ENCODE data around the gene GTF2H1.
"Not testable (repeated sequence)": the region's sequence is repeated elsewhere in the genome, so short reads cannot be mapped to it uniquely, and the experiment has no call there.

Gene GTF2H1

DNA sequence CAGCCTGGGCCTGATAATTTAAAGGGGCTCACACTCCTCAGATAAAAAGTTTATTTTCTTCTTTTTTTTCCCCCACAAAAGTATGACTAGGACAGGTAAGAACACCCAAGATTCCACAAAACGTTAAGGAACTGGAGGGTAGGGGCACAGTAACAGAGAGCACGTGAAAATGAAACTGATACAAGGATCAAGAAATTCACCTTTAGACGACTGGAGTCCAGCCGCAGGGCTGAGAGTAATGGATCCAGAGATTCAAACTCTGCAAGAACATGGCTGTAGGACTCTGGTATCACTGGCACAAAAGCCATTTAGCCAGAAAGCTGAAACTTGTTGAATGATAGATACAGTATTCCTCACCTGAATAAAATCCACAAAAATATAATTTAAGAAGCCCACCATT is 4.8 kb upstream of the GTF2H1 start:
- no peak for DNase-seq

DNA sequence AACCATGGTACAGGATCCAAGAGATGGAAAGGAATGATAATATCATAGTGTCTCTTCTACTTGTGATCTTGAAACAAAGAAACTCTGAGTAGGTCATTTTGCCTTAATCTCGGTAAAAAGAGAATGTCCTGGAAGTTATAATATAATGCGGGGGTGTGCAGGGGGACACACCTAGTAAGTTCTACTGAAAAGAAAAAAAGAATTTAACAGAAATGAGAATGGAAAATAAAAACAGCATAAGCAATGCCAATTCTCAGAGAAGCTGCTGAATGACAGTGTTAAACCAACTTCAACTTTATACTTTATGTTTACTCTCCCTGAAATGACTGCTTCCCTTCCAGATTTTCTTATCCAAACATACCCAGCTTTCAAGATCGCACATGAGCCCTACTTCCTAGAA is 2.5 kb upstream of the GTF2H1 start:
- no peak for DNase-seq

DNA sequence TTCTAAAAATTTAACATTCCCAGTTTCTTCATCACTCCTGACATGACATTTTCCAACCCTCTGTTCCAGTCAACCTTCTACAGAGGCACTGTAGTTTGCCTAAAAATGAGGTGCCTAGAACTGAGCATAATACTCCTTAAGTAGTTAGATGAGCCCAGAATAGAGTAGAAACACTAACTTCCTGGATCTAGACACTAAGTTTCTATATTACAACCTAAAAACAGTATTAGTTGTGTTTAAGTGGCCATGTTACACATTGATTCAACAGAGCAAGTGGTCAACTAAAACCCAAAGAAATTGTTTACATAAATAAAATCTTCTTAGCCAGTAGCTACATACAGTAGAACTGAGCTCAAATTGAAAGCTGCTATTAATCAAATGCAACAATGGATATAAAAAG is 1.8 kb upstream of the GTF2H1 start:
- no peak for DNase-seq

DNA sequence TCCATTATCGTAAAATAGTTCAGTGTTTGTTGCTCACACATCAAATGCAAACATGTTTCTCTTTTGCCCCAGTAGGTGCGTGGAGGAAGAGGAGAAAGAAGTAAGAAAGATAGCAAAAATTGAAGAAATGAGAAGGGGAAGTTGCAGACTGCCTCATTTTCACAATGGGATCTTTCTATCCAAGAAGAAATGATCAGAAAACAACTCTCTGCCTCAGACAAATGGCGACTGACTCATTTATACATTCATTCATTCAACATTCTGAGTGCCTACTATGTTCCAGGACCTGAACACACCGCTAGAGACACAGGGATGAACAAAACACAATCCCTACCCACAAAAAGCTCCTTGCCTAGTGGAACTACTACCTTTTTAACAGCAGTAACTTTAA is 794 bp upstream of the GTF2H1 start:
- DNase-seq, result no peak

DNA sequence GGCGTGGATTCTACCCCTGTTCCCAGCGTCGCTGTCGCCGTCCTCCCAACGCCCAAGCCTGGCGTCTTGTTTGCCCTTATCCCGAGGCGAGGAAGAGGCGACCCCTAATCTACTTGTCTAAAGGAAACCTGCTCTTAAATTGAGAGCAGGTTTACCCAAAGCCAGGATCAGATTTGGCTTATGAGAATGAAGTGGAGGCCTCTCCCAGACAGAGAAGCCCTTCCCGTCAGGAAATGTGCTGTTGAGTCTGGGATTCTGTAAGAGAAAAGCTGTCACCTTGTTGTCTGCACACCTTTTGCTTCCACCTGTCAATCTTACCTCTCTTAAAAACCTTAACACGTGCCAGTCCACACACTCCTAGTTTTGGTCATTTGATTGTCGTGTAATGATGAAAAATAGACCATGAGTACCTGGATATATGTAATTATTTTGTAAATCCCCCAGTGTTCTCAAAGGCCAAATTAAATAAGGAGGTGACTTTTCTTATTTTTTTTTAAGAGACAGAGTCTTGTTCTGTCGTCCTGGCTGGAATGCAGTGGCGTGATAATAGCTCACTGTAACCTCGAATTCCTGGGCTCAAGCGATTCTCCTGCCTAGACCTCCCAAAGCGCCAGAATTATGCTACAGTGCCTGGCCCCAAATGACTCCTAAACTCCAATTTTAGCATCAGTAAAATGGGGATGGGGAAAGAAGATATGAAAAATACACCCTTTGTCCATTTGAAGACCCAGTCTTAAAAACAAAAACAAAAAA is 627 bp downstream of the GTF2H1 start:
- peak in 1 of 56 donors; percentile 30 for DNase-seq

DNA sequence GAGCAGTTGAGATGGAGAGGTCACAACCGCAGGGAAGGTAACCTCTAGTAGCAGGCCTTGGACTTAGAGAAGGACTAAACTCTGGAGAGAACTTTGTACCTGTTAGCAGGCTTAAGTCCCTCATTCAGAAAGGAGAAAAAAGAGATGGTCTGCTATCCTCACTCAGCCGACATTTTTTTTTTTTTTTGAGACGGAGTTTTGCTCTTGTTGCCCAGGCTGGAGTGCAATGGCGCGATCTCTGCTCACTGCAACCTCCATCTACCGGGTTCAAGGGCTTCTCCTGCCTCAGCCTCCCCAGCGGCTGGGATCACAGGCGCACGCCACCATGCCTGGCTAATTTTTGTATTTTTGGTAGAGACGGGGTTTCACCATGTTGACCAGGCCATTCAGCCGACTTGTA is 1.5 kb downstream of the GTF2H1 start:
- DNase-seq, result not testable (repeated sequence)

DNA sequence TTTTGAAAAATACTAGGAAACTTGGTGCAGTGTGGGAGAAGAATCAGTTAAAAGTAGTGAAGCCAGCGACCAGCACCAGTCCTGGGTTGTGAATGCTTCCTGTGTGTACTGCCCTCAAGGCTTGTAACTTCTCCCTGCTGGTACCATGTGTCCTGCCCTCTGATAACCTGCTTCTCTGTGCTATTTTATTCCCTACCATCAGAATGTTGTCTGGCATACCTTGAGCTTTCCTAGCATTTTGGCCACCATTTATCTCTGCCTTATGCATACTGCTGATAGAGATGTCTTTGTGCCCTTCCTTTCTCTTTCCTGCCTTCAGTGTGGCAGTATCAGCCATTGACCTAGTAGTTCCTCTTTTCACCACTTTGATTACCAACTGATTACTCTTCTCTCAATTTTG is 2.0 kb downstream of the GTF2H1 start:
- no peak for DNase-seq

DNA sequence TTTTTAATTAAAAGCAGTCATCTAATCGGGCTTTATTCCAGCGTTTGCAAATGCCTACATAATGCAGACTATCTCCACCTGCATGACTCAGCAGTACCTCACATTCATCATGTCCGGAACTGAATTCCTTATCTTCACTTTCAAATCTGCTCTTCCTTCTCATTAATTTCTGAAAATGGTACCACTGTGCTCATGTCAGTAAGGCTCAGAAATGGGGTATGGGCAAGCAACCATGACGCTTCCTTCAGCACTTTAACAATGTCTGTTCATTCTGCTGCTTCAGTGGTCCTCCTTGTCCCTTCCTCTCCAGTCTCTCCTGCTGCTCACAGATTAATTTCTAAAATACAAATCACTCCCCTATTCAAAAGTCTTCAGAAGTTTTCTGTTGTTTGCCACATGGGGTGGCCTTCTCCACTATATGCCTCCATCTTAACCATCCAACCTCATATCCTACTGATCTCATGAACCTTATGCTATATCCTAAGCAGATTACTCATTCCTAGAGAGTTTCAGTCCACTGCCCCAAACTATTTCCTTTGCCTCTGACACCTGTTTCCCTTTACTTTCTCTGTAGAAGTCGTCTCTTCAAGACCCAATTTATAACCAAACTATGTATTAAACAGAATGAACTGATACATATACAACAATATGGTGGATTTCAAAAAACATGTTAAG is 7.0 kb downstream of the GTF2H1 start:
- DNase-seq, result no peak

DNA sequence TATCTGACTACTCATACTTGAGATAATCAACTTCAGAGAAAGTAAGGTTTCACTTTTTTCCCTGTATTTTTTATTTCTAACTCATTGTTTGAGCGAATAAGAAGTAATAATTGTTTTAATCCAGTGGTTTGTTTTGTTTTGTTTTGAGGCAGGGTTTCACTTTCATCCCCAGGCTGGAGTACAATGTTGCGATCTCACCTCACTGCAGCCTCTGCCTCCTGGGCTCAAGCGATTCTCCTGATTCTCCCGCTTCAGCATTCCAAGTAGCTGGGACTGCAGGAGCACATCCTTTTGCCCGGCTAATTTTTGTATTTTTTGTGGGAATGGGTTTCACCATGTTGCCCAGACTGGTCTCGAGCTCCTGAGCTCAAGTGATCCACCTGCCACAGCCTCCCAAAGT is 8.6 kb downstream of the GTF2H1 start:
- DNase-seq, result no peak

DNA sequence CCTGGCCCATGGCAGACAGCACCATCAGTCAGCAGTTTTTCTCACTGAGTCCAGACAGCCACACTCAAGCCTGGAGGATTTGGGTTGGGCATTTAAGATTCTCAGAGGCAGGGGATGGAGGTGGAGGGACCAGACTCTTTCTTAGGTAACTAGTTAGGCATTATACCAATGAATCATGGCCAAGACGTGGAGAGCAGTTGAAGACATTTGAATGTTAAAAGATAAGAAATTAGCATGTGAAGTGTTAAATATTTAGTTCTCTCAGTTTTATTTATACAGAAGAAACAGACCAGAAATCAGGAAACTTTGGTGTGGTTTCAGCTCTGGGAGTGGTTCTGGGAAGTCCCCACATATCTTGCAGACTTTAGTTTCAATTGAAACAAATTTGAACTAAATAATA is 9.9 kb downstream of the GTF2H1 start:
- no peak for DNase-seq

DNA sequence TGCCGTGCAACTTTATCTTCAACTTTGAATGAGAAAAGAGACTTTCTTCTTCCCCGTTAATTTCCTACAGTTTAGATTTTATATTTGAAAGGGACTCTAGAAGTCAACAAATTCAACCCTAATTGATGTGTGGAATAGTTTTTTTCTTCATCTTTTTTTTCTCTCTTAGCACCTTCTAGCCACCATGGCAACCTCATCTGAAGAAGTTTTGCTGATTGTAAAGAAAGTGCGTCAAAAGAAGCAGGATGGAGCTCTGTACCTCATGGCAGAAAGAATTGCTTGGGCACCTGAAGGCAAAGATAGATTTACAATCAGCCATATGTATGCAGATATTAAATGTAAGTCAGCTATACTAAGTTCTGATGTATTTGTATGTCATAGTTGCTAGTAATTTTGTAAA is 10.5 kb downstream of the GTF2H1 start:
- no peak for DNase-seq

DNA sequence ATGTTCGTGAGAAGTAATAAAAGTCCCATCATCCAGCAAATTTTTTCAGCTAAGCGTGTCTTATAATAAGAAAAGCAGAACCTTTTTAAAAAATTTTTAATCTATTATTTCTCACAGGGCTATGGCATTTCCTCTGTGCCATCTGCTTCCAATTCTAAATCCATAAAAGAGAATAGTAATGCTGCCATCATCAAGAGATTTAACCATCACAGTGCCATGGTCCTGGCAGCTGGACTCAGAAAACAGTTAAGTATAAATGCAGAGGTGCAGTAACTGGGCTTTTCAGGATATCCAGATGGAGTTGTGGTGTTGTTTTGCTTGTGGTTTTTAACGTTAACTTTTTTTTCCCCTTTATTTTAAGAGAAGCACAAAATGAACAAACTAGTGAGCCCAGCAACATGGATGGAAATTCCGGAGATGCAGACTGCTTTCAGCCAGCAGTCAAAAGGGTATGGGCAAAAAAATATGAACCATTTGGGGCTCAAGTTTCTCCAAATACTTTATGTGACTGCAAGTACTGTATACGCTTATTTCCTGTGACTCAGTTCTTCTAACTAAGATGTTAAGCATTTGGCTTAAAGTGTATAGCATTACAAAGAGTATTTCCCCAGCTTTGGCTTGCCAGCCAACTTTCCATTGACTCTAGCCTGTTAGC is 25.2 kb downstream of the GTF2H1 start:
- no peak for DNase-seq

DNA sequence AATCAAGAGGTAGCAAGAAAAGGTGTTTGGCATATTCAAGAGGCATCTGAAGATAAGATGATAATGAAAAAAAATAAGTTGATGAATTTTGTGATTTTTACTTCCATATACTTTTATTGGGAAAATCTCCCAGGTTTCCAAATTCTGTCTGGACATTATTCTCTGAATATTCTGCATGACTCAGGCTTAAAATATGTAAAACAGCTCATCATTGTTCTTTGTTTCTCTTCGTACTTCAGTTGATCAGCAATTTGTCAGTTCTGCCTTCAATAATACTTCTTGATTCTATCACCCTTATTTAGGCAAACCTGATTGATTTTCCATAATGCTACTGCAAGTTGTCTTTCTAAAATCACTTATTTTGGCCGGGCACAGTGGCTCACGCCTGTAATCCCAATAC is 30.2 kb downstream of the GTF2H1 start:
- no peak for DNase-seq

DNA sequence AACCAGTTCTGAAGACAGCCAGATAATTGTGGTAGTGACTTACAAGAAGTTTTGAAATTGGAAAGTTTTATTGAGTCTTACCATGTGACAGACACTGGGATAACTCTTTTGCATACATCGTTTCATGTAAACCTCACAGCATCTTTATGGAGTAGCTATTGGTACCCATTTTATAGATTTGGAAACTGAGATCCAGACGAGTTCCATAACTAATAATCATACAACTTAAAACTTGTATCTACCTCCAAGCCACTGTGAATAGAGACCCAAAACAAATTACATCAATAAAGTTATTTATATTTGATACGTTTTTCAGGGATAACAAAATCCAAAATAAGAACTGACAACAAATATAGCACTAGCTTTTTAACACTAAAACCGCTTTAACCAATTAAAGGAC is 36.3 kb downstream of the GTF2H1 start:
- DNase-seq, result no peak

DNA sequence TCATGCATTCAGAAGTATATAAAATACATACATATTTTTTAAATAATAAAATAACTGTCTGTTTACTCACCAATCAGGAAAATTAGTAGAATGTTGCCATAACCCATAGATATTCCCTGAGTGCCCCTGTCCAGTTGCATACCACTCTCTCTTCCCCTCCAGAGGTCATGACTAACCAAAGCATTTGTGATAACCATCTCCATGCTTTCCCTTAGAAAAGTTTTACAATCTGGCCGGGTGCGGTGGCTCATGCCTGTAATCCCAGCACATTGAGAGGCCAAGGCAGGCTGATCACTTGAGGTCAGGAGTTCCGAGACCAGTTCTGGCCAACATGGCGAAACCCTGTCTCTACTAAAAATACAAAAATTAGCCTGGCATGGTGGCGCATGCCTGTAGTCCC is 38.8 kb downstream of the GTF2H1 start:
- no peak for DNase-seq

DNA sequence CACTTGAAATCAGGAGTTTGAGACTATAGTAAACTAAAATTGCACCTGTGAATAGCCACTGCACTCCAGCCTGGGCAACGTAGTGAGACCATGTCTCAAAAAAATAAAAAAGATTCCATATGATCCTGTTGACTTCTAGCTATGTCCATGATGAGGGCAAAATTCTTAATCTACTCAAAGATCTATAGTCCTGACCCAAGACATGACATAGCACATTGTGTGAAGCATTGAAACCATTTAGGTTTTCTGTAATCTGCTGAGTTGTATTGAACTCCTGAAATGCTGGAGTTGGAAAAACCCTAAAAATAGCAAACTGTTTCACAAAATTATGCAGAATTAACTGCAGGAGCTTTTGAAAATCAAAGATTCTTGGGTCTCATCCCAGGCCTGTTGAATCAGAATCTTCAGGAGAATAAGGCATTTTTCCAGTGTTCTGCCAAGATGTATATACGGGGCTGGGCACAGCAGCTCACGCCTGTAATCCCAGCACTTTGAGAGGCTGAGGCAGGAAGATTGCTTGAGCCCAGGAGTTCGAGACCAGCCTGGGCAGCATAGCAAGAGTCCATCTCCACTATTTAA is 42.2 kb downstream of the GTF2H1 start:
- peak in 1 of 56 donors; percentile 3 for DNase-seq

DNA sequence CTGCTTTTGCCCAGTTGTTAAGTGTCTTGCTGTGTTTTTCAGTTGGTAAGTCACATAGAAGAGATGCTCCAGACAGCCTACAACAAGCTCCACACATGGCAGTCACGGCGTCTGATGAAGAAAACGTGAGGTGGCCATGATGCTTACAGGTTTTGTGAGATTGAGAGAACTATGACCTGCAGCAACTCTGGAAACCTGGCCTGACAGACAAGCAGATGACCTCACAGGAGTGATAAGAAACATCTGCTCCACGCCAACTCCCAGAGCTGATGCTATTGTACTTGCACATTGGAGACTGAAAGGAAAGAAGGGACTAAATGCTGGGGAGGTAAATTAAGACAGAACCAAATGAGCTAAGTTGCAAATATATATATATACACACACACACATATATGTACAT is 43.4 kb downstream of the GTF2H1 start:
- no peak for DNase-seq

DNA sequence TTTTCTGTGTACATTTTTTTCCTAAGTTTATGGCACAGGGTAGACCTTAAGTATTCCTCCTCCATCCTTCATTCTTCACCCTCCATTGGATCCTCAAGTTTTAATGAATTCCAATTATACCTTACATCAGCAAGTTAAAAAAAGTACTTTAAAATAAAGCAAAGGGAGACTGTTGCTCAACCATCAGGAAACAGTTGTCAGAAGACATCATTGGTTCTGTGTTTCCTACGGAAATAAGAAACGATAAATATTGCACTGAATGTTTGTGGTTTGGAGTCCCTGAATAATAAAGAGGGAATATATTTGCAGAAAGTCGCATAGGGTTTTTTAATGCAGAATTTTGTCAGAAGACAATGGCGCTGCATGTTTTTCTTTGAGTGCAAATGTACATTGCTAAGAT is 43.9 kb downstream of the GTF2H1 start:
- DNase-seq, result no peak

DNA sequence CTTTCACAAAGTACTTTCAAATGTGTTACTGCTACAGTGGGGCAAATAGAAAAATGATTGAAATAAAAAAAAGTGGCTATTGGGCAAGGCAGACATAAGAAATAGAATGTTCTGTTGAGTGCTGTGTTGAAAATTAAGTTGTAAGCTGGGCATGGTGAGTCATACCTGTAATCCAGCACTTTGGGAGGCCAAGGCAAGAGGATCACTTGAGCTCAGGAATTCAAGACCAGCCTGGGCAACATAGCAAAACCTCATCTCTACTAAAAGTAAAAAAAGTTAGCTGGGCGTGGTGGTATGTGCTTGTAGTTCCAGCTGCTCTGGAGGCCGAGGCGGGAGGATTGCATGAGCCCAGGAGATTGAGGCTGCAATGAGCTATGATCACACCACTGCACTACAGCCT is 45.1 kb downstream of the GTF2H1 start:
- DNase-seq, result no peak

DNA sequence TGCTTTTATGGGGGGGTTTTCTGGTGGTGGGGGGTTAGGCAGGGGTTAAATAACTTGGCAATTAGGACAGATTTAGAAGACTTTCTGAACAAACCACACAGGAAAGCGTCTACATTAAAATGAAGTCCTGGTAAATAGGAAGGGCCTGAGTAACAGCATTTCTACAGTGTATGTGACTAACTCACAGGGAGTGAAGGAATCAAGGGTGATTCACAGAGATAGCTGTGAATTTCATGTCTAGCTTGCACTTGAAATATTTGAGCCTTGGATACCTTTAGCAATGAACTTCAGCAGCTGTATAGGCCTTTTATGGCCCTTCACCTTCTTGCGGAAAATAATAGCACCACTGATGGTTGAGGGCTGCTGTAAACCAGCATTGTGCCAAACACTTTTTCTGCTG is 45.9 kb downstream of the GTF2H1 start:
- DNase-seq, result no peak

DNA sequence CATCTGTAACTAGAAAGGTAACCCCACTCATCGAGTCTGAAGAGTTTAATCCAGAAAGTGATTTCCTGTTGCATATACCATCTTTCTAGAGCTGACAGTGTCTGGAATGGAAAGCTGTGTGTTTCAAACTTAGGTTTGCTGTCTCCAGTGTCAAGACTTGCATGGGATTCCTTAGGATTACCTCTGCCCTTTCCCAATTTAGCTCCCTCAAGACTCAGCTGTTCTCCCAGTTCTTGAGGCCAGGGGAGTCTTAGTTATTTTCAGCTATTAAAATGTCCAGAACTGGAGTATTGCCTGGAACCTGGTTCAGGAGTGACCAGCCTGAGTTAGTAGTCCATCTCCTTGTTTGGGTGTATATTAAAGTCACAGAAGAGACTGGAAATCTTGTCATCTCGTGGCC is 47.0 kb downstream of the GTF2H1 start:
- DNase-seq, result no peak

DNA sequence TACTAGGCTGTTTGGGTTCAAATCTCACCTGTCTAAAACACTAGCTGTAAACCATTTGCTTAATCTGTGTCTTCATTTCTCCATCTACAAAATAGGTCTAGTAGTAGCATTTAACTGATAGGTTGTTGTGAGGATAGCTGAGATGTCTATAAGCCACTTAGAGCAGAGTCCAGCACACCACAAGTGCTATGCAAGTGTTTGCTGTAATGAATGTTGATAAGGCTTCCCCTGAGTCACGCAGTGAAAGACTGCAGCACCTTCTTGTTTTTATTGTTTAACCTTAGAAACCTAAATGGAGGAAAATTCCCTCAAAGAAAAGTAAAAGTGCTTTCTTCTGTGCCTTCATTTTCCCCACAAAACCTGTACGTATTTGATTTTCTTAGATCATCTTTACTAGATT is 48.9 kb downstream of the GTF2H1 start:
- DNase-seq, result no peak

DNA sequence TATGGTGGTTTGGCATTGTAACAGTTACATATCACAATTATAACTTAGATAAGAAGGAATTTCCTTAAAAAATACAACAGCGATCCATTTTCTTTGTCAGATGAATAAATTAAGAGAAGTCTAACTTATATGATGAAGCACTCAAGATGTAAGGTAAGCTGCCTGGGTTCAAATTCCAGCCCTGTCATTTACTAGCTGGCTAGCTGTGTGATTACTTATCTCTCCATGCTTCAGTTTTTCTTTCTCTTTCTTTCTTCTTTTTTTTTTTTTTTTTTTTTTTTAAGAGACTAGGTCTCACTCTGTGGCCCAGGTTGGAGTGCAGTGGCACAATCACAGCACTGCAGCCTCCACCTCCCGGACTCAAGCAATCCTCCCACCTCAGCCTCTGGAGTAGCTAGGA is 49.8 kb downstream of the GTF2H1 start:
- no peak for DNase-seq

Data from amygdala (tissue), 56 donors.